ENCODE measurements around the gene NOP9.
"Not testable (repeated sequence)": the region's sequence is repeated elsewhere in the genome, so short reads cannot be mapped to it uniquely, and the experiment has no call there.

Gene NOP9

DNA sequence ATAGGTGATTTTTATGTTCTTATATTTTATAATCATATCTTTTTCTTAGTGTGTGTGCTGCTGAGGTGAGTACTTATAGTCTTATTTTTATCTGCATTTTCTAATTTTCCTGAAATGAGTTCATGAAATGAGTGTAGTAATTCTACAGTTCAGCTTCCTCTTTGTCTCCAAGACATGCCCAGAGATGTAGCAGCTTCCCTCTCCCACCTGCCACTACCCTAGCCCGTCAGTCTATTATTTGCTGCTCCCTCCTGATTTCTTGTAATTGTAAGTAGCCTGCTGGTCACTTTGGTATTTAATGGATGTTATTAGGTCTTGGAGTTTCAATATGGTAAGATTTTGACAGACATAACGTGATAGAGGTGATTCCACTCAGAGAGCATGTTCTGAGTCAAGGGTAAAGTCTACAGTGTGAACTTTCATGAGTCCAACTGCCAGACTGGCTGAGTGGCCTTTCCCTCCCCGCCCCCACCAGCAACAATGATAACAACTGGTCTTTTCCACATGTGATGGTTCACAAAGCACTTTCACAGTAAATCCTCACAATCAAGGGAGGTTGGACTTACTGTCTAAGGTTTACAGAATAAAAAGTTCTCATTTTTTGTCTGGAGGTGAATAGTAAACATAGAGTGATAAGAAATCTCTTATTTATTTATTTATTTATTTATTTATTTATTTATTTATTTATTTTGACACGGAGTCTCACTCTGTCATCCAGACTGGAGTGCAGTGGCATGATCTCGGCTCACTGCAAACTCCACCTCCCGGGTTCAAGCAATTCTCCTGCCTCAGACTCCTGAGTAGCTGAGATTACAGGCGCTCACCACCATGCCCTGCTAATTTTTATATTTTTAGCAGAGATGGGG, 44.4 kb downstream of the NOP9 start:
- H3K27ac ChIP-seq, result no peak overlapping the region
- ChIA-PET POLR2A (ENCODE audit: low non-redundant PET) (no interaction called here), CTCF (interaction anchor here (1.6 kb wide), 1 partner anchor 18 kb away, joined by 8 read pairs; no protein-coding TSS in a partner anchor)
- no peak for DNase-seq (ENCODE audit: low spot score)
- TF ChIP-seq, protein P1, sequence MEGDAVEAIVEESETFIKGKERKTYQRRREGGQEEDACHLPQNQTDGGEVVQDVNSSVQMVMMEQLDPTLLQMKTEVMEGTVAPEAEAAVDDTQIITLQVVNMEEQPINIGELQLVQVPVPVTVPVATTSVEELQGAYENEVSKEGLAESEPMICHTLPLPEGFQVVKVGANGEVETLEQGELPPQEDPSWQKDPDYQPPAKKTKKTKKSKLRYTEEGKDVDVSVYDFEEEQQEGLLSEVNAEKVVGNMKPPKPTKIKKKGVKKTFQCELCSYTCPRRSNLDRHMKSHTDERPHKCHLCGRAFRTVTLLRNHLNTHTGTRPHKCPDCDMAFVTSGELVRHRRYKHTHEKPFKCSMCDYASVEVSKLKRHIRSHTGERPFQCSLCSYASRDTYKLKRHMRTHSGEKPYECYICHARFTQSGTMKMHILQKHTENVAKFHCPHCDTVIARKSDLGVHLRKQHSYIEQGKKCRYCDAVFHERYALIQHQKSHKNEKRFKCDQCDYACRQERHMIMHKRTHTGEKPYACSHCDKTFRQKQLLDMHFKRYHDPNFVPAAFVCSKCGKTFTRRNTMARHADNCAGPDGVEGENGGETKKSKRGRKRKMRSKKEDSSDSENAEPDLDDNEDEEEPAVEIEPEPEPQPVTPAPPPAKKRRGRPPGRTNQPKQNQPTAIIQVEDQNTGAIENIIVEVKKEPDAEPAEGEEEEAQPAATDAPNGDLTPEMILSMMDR (conservative IDR thresholded peaks at IDR 0.05; ENCODE audit: low read depth), result no peak

DNA sequence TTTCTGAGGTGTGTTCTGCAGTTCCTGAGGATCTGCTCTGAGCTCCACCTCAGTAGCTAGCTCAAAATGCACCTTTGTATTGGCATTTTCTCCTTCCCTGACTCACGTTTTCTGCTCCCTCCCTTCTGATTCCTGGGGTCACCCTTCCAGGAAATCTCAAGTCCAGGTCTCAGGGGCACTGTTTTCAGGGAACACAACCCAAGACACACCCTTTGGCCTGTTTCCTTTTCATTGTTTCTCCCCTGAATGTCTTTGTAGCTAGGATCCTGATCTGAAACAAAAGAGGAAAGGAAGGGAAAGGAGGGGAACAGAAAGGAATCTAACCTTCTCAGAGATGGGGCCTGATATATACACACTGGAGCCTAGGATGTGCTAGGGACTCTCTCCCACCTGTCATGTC, 47.5 kb downstream of the NOP9 start:
- ChIA-PET POLR2A (ENCODE audit: low non-redundant PET) (interaction anchor here (0.5 kb wide), 1 partner anchor 20 kb away, joined by 7 read pairs; no protein-coding TSS in a partner anchor), CTCF (interaction anchor here (1.0 to 2.4 kb wide), 2 partner anchors 14 to 104 kb away, joined by 3 to 10 read pairs; no protein-coding TSS in a partner anchor)
- DNase-seq (ENCODE audit: low spot score), result no peak
- TF ChIP-seq, protein P1 (conservative IDR thresholded peaks at IDR 0.05; ENCODE audit: low read depth), result no peak
- H3K27ac ChIP-seq, result no peak overlapping the region

DNA sequence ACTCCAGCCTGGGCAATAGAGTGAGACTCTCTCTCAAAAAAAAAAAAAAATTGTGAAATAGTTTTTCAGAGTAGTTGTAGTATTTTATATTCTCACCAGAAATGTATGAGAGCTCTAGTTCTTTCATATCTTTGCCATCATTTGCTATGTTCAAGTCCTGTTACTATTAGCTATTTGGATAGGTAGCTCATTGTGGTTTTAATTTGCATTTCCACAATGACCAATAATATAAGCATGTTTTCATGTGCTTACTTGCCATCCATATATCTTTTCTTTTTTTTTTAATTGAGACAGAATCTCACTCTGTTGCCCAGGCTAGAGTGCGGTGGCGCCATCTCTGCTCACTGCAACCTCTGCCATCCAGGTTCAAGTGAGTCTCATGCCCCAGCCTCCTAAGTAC, 48.5 kb downstream of the NOP9 start:
- TF ChIP-seq, protein P1 (conservative IDR thresholded peaks at IDR 0.05; ENCODE audit: low read depth), result no peak
- H3K27ac ChIP-seq, result no peak overlapping the region
- POLR2A ChIA-PET (ENCODE audit: low non-redundant PET), result no interaction called here
- CTCF ChIA-PET, result interaction anchor here (0.6 to 2.4 kb wide), 4 partner anchors 8 to 83 kb away, joined by 3 to 10 read pairs (median 5); no protein-coding TSS in a partner anchor
- no peak for DNase-seq (ENCODE audit: low spot score)

DNA sequence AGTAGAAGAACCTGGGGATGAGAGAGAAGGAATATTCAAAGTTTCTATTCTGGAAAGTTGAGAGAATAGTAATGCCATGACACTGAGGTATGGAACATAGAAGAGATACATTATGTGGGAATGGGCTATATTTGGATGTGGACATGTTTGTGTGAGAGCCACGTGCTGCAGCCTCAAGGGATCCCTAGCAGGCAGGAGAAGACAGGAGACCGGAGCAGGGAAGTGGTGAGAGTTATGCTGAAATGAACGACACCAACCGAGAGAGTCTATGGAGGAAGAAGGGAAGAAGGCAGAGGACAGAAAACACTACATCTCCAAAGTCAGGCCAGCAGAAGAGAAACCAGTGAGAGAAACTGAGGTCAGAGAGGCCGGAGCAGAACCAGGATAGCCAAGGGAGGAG, 50.1 kb downstream of the NOP9 start:
- TF ChIP-seq, protein P1 (conservative IDR thresholded peaks at IDR 0.05; ENCODE audit: low read depth), result no peak
- DNase-seq (ENCODE audit: low spot score), result no peak
- POLR2A ChIA-PET (ENCODE audit: low non-redundant PET), result no interaction called here
- H3K27ac ChIP-seq, result no peak overlapping the region
- CTCF ChIA-PET, result interaction anchor here (0.6 to 1.0 kb wide), 2 partner anchors 41 to 82 kb away, joined by 3 to 4 read pairs; no protein-coding TSS in a partner anchor

DNA sequence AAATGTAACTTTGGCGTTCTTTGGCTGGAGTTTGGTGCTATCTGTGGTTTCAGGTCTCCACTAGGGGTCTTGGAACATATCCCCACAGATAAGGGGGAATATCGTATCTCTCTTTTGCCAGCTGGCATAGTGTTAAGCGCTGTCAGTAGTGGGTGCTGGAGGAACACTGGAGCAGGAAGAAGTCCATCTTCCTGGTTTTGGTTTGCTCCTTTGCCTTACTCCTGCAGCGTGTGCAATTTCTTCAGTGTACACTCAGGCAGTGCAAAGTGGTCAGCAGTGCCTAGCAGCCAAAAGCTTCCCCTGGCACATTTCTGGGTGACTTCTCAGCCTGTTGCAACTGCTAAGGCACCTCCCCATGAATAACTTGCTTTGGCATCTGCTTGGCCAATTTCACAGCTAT, 51.9 kb downstream of the NOP9 start:
- ChIA-PET POLR2A (ENCODE audit: low non-redundant PET) (no interaction called here), CTCF (interaction anchor here (1.0 to 1.2 kb wide), 2 partner anchors 18 to 80 kb away, joined by 3 to 4 read pairs; no protein-coding TSS in a partner anchor)
- DNase-seq (ENCODE audit: low spot score), result no peak
- TF ChIP-seq, protein P1 (conservative IDR thresholded peaks at IDR 0.05; ENCODE audit: low read depth), result no peak
- no peak overlapping the region for H3K27ac ChIP-seq

GRCh38 chr14:24353559-24354481, 54.2 kb downstream of the NOP9 start:
- TF ChIP-seq, protein P1 (conservative IDR thresholded peaks at IDR 0.05; ENCODE audit: low read depth), result no peak
- H3K27ac ChIP-seq, result no peak overlapping the region
- ChIA-PET CTCF (no interaction called here), POLR2A (ENCODE audit: low non-redundant PET) (no interaction called here)
- DNase-seq (ENCODE audit: low spot score), result no peak

- CTCF ChIA-PET; DNase-seq (ENCODE audit: low spot score); POLR2A ChIA-PET (ENCODE audit: low non-redundant PET); H3K27ac ChIP-seq: not testable (repeated sequence)
Observed at GRCh38 chr14:24354482-24354825, 54.8 kb downstream of the NOP9 start.

All from RWPE1 (cell line).